Erythroblast (primary cell): Measurements from ENCODE around the gene LEMD3.

Experiments
- GATA1 ChIP-seq: IDR thresholded peaks from 2 replicates; pipeline ENCODE4 v1.6.1; 2011; ENCODE audit warnings: low read depth, mild to moderate bottlenecking, control low read depth, low read length, moderate library complexity
- POLR2A ChIP-seq: IDR thresholded peaks from 2 replicates; pipeline ENCODE4 v1.6.1; 2011; ENCODE audit warnings: mild to moderate bottlenecking, low read length

DNA sequence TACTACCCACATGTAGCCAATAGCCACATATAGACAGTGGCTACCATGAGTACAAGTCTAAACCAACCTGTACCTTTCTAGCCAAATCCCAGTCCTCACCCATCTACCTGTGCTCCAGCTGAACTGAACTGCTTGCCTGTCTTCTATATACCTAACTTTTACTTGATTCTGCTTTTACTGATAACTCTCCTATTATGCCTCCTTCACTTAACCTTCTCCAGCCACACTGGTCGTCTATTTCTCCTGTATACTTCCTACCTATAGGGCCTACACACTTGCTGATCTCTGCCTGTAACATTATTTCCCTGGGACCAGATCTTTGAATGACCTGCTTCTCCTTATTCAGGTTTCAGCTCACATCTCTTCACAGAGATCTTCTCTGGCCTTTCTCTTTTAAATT is 83.1 kb downstream of the LEMD3 start:
- TF ChIP-seq POLR2A, result no peak
- no peak for TF ChIP-seq GATA1
